HG02678 (cell line): ENCODE results near the gene SLC6A4.
"Not testable (repeated sequence)": the region's sequence is repeated elsewhere in the genome, so short reads cannot be mapped to it uniquely, and the experiment has no call there.

Source experiments
- ATAC-seq: cut with Tn5 transposase; IDR thresholded peaks from one replicate; pipeline ENCODE4 v1.9.1; 2021; ENCODE audit warnings: mild to moderate bottlenecking, moderate library complexity; ENCODE audit not compliant: unreplicated experiment

SLC6A4 gene

DNA sequence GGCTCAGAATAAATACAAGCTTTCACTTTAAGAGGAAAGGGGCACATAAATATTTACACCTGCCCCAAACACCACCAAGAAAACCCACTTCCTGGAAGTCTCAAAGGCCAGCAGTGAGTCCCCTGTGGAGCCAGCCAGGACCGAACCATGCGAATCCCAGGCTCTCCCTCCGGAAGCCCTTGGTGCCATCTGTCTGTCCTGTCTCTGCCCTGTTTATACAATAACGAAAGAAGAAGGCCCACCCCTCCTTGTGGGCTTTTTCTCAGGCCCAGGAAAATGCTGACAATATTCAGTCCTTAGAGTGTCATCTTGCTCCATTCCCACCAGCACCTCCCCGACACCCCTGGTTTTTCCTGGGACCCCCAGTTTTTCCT, 3.6 kb upstream of the SLC6A4 start:
- no peak for ATAC-seq

GRCh38 chr17:30238387-30239088, 3.0 kb upstream of the SLC6A4 start:
- no peak for ATAC-seq

- ATAC-seq: no peak
These were observed 2.5 kb upstream of the SLC6A4 start for GRCh38 chr17:30238003-30238344.

DNA sequence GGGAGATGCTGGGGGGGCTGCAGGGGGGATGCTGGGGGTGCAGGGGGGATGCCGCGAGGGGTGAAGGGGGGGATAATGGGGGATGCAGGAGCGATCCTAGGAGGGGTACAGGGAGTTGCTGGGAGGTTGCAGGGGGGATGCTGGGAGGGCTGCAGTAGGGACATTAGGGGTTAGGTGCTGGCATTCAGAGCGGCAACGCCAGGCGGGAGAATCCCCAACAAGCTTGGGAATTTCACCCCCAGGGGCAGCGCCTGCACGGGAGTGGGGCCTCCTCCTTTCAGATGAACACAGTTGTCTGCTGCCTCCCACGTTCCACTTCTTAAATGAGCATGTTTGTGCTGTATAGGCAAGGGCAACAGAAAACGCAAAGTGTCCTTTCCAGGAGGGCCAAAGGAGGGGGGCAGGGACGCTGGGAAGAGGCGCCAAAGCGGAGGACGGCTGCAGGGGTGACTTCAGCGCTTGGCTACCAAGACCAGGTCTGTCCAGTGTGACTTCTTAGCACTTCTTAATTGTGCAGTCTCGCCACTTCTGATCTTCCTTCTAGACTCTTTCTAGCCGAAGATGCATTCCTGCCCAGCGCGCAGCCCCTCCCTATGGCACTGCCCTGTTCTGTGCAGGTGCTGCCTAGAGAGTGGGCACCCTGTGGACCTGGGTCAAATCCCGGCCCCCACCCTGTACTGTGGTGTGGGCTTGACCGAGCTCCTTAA, 2.0 kb upstream of the SLC6A4 start:
- no peak for ATAC-seq

- no peak for ATAC-seq
These were observed 1.3 kb upstream of the SLC6A4 start for GRCh38 chr17:30236766-30237165.

GRCh38 chr17:30236297-30236624, 764 bp upstream of the SLC6A4 start:
- no peak for ATAC-seq

GRCh38 chr17:30234964-30235363, 533 bp downstream of the SLC6A4 start:
- peak; percentile 83 for ATAC-seq

GRCh38 chr17:30234296-30234695, 1.2 kb downstream of the SLC6A4 start:
- no peak for ATAC-seq

- ATAC-seq: no peak
These were observed 2.6 kb downstream of the SLC6A4 start for GRCh38 chr17:30232824-30233427.

DNA sequence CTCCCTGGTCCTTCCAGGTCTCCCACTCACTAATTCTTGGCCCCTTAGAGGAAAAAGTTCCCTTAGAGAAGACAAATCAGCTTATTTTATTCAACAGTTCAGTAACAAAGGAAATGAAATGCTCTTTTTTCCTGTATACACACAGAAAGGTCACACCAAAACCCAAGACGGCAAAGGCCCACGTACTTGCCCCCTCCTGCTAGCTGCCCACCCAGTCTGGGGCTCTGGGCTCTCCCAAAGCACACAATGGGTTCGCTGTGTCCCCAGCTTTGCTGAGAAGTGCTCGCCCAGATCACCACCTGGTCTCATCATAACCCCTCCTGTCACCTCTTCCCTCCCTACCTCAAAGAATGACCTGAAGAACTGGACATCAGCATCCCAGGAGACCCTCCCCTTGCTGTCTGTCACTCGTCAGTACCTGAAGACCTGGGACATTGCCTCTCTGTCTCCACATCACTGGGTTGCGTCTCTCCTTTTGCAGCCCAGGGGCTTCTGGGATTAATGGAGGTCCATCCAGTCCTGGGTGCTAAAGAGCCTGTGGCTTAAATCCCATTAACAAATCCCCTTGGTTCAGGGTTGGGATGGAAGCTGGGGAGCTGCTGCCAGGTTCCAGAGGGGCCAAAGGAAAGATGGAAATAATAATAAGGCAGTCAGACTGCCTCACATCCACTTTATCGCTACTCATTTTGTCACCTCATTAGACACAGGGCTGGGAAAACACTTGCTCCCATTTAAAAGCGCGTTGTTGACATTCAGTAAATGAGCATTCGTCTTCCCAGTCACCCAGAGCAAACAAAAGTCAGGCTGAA, 3.3 kb downstream of the SLC6A4 start:
- ATAC-seq: no peak

DNA sequence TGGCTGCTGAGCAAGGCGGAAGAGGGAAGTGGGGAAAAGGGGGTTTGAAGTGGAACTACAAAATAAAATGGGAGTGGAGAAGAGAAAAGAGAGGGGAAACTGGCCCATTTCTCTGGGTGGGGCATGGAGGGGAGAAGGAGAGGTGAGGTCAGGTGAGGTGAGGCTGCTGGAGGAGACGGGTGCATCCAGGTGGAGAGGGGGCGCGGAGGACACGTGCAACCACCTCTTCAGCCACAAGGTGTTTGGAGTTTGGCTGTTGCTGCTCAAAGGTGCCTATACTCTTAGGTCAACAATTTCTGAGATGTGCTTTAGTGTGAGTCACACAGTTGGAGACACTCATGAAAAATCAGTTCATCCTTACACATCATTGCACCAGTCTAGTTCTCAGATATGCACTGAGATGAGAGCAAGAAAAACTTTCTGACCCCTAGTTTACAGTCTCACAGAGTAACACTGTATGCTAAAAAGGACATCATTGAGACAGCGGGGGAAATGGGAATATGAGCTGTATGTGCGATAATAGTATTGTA, 4.8 kb downstream of the SLC6A4 start:
- no peak for ATAC-seq

GRCh38 chr17:30230009-30230408, 5.5 kb downstream of the SLC6A4 start:
- not testable (repeated sequence) for ATAC-seq

DNA sequence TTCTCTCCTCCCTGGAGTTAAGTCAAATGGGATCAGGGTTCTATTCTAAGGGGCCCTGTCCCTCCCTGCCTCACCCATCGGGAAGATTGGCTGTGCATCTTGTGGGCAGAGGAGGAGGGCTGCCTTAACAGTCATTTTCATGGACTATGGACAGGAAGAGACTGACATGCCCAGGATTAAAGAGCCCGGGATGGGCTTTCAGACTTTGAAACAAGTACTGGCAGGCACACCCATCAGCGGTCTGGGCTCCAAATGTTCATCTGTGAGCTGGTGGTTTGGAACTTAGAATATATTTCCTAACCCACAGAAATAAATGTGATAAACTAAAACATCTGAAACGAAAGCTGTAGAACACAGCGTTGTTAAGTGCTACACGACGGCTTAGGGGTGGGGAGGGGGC, 6.5 kb downstream of the SLC6A4 start:
- no peak for ATAC-seq

DNA sequence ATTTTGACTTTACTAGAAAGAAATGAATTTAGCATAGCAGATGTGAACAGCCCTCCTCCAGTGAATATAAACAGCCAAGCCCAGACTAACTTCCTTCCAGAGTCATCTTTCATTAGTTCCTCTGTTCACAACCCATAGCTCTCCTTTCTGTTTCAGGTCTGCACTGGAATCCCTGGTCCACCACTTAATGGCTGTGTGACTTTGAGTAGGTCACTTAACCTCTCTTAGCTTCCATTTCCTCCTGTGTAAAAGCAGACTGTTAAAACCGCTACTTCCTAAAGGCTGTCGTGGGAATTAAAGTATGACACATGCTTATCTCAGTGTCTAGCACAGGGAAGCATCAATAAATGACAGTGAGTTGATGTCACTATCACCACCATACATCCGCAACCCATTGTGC, 7.5 kb downstream of the SLC6A4 start:
- ATAC-seq: no peak

DNA sequence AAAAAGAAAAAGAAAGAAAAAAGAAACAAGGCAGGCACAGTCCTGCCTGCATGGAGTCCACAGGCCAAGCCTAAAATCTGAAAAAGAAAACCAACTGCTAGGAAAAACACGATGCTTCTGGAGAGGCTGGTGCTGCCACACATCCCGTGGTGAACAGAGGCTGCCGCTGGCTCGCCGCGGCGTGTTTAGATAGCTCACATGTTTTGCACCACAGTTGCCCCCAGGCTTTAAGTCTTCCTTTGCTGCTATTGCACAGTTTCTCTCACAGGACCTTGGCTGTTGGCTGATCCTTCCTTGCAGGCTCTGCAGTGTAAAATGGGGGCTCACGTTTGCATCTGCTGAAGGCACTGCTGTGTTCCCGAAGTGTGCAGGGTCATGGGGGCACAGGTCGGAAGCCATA, 8.6 kb downstream of the SLC6A4 start:
- no peak for ATAC-seq

DNA sequence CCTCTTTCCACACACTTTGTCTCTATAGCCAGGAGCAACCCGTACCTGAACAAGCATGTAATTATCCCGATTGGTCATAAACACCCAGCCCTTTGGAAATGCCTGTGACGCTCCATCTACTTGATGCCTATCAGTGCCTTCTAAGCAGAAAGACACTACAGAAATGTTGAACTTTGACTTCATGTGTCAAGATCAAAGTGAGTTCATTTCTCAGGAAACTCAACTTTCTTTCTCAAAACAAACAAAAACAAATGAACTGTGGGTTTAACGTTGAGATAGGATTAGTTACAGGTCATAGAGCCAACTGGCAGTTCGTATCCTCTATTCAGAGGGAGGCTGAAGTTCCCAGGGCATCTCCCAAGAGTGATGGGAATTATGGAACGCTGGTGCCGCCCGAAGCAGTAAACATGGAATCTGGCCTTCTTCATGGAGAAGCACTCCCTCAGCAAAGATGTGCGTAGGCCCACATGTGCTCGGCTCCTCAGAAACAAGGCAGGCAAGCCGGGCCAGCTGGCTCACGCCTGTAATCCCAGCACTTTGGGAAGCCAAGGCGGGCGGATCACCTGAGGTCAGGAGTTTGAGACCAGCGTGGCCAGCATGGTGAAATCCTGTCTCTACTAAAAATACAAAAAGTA, 9.5 kb downstream of the SLC6A4 start:
- ATAC-seq: no peak

GRCh38 chr17:30225112-30225511, 10.4 kb downstream of the SLC6A4 start:
- no peak for ATAC-seq

- ATAC-seq: no peak
These were observed 11.0 kb downstream of the SLC6A4 start for GRCh38 chr17:30224419-30224960.

GRCh38 chr17:30222721-30223175, 12.7 kb downstream of the SLC6A4 start:
- no peak for ATAC-seq

GRCh38 chr17:30222251-30222650, 13.2 kb downstream of the SLC6A4 start:
- no peak for ATAC-seq

DNA sequence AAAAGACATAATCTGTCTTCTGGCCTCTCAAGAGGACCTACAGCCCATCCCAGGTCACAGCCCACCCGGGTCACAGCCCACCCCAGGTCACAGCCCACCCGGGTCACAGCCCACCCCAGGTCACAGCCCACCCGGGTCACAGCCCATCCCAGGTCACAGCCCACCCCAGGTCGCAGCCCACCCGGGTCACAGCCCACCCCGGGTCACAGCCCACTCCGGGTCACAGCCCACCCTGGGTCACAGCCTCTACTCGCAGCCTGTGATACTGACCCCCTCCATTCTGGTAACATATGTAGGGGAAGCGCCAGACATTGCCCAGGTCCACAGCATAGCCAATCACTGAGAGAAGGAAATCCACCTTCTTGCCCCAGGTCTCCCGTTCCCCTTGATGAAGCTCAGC, 14.2 kb downstream of the SLC6A4 start:
- no peak for ATAC-seq
